GM12878 (cell line): ENCODE measurements around the gene N4BP2L2.

Experiments
- BCL11A ChIP-seq: IDR thresholded peaks from 2 replicates; pipeline ENCODE4 v1.6.1; 2011; ENCODE audit warnings: low read depth, low read length
- BRCA1 ChIP-seq: IDR thresholded peaks from 2 replicates; pipeline ENCODE4 v1.6.1; 2011; ENCODE audit warnings: low read depth, low read length, improper control_type of control experiment
- CHD1 ChIP-seq: IDR thresholded peaks from 2 replicates; pipeline ENCODE4 v1.6.1; 2012; ENCODE audit warnings: low read depth, low read length, improper control_type of control experiment
- CTCF ChIP-seq, 3 experiments: IDR thresholded peaks in 2 of 3; conservative IDR thresholded peaks in 1 of 3; 2 replicates each; pipeline ENCODE4 v1.5.1; 2011; ENCODE audit warnings: low read depth in 3 of 3, low read length in 3 of 3, mild to moderate bottlenecking in 3 of 3, control low read depth in 2 of 3, moderate library complexity in 2 of 3, inconsistent platforms in 1 of 3, mixed read lengths in 1 of 3; ENCODE audit not compliant: control insufficient read depth in 2 of 3, insufficient read depth in 1 of 3; ENCODE audit errors: extremely low read depth in 1 of 3
- MTA3 ChIP-seq: IDR thresholded peaks from 2 replicates; pipeline ENCODE4 v1.6.1; 2012; ENCODE audit warnings: low read length, inconsistent platforms, borderline replicate concordance
- PBX3 ChIP-seq: IDR thresholded peaks from 2 replicates; pipeline ENCODE4 v1.6.1; 2011; ENCODE audit warnings: mild to moderate bottlenecking, low read depth, low read length, moderate library complexity; ENCODE audit not compliant: insufficient replicate concordance
- POLR2AphosphoS5 ChIP-seq: IDR thresholded peaks from 2 replicates; pipeline ENCODE4 v1.6.1; 2011; ENCODE audit warnings: mild to moderate bottlenecking, low read length, inconsistent platforms
- RBBP5 ChIP-seq: fragments of 200-600 bp; sonication (generic); conservative IDR thresholded peaks from 2 replicates; pipeline ENCODE4 v1.6.1; 2016
- SUZ12 ChIP-seq: fragments of 200-600 bp; sonication (generic); IDR thresholded peaks from one replicate; pipeline ENCODE4 v1.6.1; 2018; ENCODE audit warnings: antibody characterized with exemption, mild to moderate bottlenecking; ENCODE audit not compliant: unreplicated experiment
- ZNF384 ChIP-seq: IDR thresholded peaks from 2 replicates; pipeline ENCODE4 v1.6.1; 2012; ENCODE audit warnings: low read depth, mild to moderate bottlenecking, low read length, improper control_type of control experiment, borderline replicate concordance

- TF ChIP-seq POLR2AphosphoS5: no peak
- no peak for TF ChIP-seq ZNF384
- no peak for TF ChIP-seq RBBP5
- no peak for TF ChIP-seq BCL11A
- no peak for TF ChIP-seq CTCF (IDR thresholded peaks at IDR 0.05 in 2 of 3, conservative IDR thresholded peaks at IDR 0.05 in 1 of 3; ENCODE audit: control insufficient read depth in 2 of 3, extremely low read depth in 1 of 3, insufficient read depth in 1 of 3, low read depth in 3 of 3, low read length in 3 of 3)
- TF ChIP-seq BRCA1: no peak
- TF ChIP-seq SUZ12: no peak
- no peak for TF ChIP-seq CHD1
- no peak for TF ChIP-seq MTA3
- no peak for TF ChIP-seq PBX3
These were observed 70.0 kb downstream of the N4BP2L2 start for GRCh38 chr13:32468502-32469142.
